Esophagus muscularis mucosa (tissue), 4 donors: ENCODE measurements around the gene ACOXL. TPM values are rescaled to one million over a fixed set of nuclear protein-coding genes. Genes with fewer than 3 reads are reported as not detected.

ENCODE experiments used
- DNase-seq: peaks from one replicate; pipeline ENCODE4 v3.0.0-alpha.2; 2017; ENCODE audit errors: extremely low spot score
- H3K27ac ChIP-seq, 4 donors: fragments of 200-600 bp; sonication (generic); replicated peaks in 1 of 4; 1 replicate in 3 of 4; 2 replicates in 1 of 4; pipeline ENCODE4 v1.5.1; 2016 to 2019; ENCODE audit warnings: mild to moderate bottlenecking in 1 of 4
- H3K27me3 ChIP-seq, 4 donors: fragments of 200-600 bp; sonication (generic); one replicate each; pipeline versions ENCODE4 v1.5.1 to v1.6.0; 2016 to 2019
- H3K36me3 ChIP-seq, 4 donors: fragments of 200-600 bp; sonication (generic); one replicate each; pipeline ENCODE4 v1.5.1; 2016 to 2019
- H3K4me1 ChIP-seq, 4 donors: fragments of 200-600 bp; sonication (generic); one replicate each; pipeline ENCODE4 v1.5.1; 2016 to 2019
- H3K4me3 ChIP-seq, 4 donors: fragments of 200-600 bp; sonication (generic); 1 replicate in 2 of 4; 2 replicates in 2 of 4; pipeline ENCODE4 v1.5.1; 2016 to 2019; ENCODE audit warnings: mild to moderate bottlenecking in 4 of 4, moderate library complexity in 1 of 4
- H3K9me3 ChIP-seq, 4 donors: fragments of 200-600 bp; sonication (generic); 1 replicate in 3 of 4; 2 replicates in 1 of 4; pipeline ENCODE4 v1.5.1; 2016 to 2019
- EP300 ChIP-seq: sonication (generic); formaldehyde crosslinking; IDR thresholded peaks from one replicate; pipeline ENCODE4 v1.6.1; 2017; ENCODE audit warnings: antibody characterized with exemption
- POLR2A ChIP-seq: fragments of 450-650 bp; IDR thresholded peaks from one replicate; pipeline ENCODE4 v1.6.1; 2017; ENCODE audit warnings: antibody characterized with exemption, moderate library complexity, mild to moderate bottlenecking, low read depth
- POLR2AphosphoS5 ChIP-seq, 2 donors: sonication (generic); formaldehyde crosslinking; IDR thresholded peaks; one replicate each; pipeline ENCODE4 v1.6.1; 2017; ENCODE audit warnings: antibody characterized with exemption in 2 of 2
- WGBS: methylation state at CpG from one replicate; pipeline ENCODE4 v1.1.5; 2018; 5-methylcytosine and 5-hydroxymethylcytosine counted together
- intact Hi-C: fragments of 100-400 bp; cut with DNase I; formaldehyde crosslinking; loops from one replicate; pipeline ENCODE4 v1.15.1; 2023
- total RNA-seq, 4 donors: library from RNA; depleted of rRNA; stranded (reverse); fragments of >200 nt; gene quantifications; one replicate each; pipeline versions ENCODE4 v1.1.0 to v1.2.1, GENCODE V29; 2016
- TF ChIP-seq, protein P1 (sequence below), 3 experiments: fragments of 200-600 bp in 2 of 3; fragments of 450-650 bp in 1 of 3; sonication (generic) in 2 of 3; IDR thresholded peaks; one replicate each; pipeline ENCODE4 v1.5.1; 2017 to 2019; ENCODE audit warnings: antibody characterized with exemption in 3 of 3, mild to moderate bottlenecking in 2 of 3, moderate library complexity in 1 of 3

The ACOXL gene
- total RNA-seq, 4 donors from 2014 or later, result not detected

- no peaks in the 10 kb centered on the region for H3K27me3 ChIP-seq
- WGBS, result 85% methylated on average over 2 of the region's 2 CpGs
- H3K36me3 ChIP-seq, result peaks cover 0 to 54% (median 30%) of the 10 kb centered on the region in 4 donors
- peaks cover 8 to 10% (median 9%) of the 10 kb centered on the region in 4 donors for H3K4me1 ChIP-seq
- DNase-seq, result no peak
- intact Hi-C loops, result no loop called here
- H3K9me3 ChIP-seq, result no peaks in the 10 kb centered on the region
- no peak overlapping the region for H3K27ac ChIP-seq
- TF ChIP-seq POLR2AphosphoS5 (IDR thresholded peaks at IDR 0.05) (no peak), POLR2A (no peak), EP300 (no peak)
- TF ChIP-seq, protein P1, sequence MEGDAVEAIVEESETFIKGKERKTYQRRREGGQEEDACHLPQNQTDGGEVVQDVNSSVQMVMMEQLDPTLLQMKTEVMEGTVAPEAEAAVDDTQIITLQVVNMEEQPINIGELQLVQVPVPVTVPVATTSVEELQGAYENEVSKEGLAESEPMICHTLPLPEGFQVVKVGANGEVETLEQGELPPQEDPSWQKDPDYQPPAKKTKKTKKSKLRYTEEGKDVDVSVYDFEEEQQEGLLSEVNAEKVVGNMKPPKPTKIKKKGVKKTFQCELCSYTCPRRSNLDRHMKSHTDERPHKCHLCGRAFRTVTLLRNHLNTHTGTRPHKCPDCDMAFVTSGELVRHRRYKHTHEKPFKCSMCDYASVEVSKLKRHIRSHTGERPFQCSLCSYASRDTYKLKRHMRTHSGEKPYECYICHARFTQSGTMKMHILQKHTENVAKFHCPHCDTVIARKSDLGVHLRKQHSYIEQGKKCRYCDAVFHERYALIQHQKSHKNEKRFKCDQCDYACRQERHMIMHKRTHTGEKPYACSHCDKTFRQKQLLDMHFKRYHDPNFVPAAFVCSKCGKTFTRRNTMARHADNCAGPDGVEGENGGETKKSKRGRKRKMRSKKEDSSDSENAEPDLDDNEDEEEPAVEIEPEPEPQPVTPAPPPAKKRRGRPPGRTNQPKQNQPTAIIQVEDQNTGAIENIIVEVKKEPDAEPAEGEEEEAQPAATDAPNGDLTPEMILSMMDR (IDR thresholded peaks at IDR 0.05), result no peak
- no peak overlapping the region for H3K4me3 ChIP-seq
Observed at GRCh38 chr2:111128096-111128495, 395.7 kb downstream of the ACOXL start.

- H3K4me1 ChIP-seq, result peaks cover 0 to 13% (median 0%) of the 10 kb centered on the region in 4 donors
- no peak overlapping the region for H3K27ac ChIP-seq
- H3K27me3 ChIP-seq, result no peaks in the 10 kb centered on the region
- WGBS, result 85% methylated on average over 2 of the region's 2 CpGs
- H3K4me3 ChIP-seq, result no peak overlapping the region
- no peak for DNase-seq
- no peaks in the 10 kb centered on the region for H3K9me3 ChIP-seq
- TF ChIP-seq POLR2A, result no peak
- TF ChIP-seq, protein P1 (IDR thresholded peaks at IDR 0.05), result no peak
- intact Hi-C loops, result no loop called here
- peaks cover 0 to 18% (median 7%) of the 10 kb centered on the region in 4 donors for H3K36me3 ChIP-seq
Observed at GRCh38 chr2:111133603-111134002, 401.2 kb downstream of the ACOXL start.

GRCh38 chr2:111134055-111134454, 401.7 kb downstream of the ACOXL start:
- Histone ChIP-seq H3K36me3 (peaks cover 0 to 13% (median 4%) of the 10 kb centered on the region in 4 donors), H3K4me3 (no peak overlapping the region), H3K27me3 (no peaks in the 10 kb centered on the region), H3K9me3 (no peaks in the 10 kb centered on the region), H3K27ac (no peak overlapping the region), H3K4me1 (peaks cover 0 to 13% (median 0%) of the 10 kb centered on the region in 4 donors)
- DNase-seq, result no peak
- 62% methylated on average over 2 of the region's 2 CpGs for WGBS
- intact Hi-C loops, result no loop called here
- TF ChIP-seq EP300 (no peak), POLR2AphosphoS5 (IDR thresholded peaks at IDR 0.05) (no peak), POLR2A (no peak)
- TF ChIP-seq, protein P1 (IDR thresholded peaks at IDR 0.05), result peak in 1 of 3 experiments; percentile 27

GRCh38 chr2:111135237-111135909, 403.0 kb downstream of the ACOXL start:
- DNase-seq, result no peak
- no peak overlapping the region for H3K4me3 ChIP-seq
- peaks cover 0 to 4% (median 2%) of the 10 kb centered on the region in 4 donors for H3K36me3 ChIP-seq
- intact Hi-C loops, result no loop called here
- no peaks in the 10 kb centered on the region for H3K27me3 ChIP-seq
- WGBS, result 89% methylated on average over 3 of the region's 3 CpGs
- H3K4me1 ChIP-seq, result peaks cover 4 to 17% (median 6%) of the 10 kb centered on the region in 4 donors
- no peaks in the 10 kb centered on the region for H3K9me3 ChIP-seq
- no peak overlapping the region for H3K27ac ChIP-seq
- TF ChIP-seq EP300, result no peak
- TF ChIP-seq POLR2A, result no peak
- TF ChIP-seq, protein P1 (IDR thresholded peaks at IDR 0.05), result no peak
- no peak for TF ChIP-seq POLR2AphosphoS5 (IDR thresholded peaks at IDR 0.05)
